GM12864 (cell line): ENCODE data around the gene RIMBP2.

Experiments
- DNase-seq: peaks from one replicate; pipeline ENCODE4 v3.0.0-alpha.2; 2011; ENCODE audit warnings: low read depth
- H3K4me3 ChIP-seq: 2 replicates; pipeline ENCODE4 v1.5.1; 2011; ENCODE audit warnings: mild to moderate bottlenecking, low read depth, low read length, control low read depth
- CTCF ChIP-seq: IDR thresholded peaks from 2 replicates; pipeline ENCODE4 v1.5.1; 2011; ENCODE audit warnings: low read depth, mild to moderate bottlenecking, moderate library complexity, low read length, control low read depth, inconsistent platforms; ENCODE audit errors: missing control alignments

Gene RIMBP2

GRCh38 chr12:130427381-130427887 is 288.7 kb downstream of the RIMBP2 start:
- no peak for TF ChIP-seq CTCF
- no peak overlapping the region for H3K4me3 ChIP-seq
- DNase-seq: no peak

GRCh38 chr12:130425698-130426245 is 290.3 kb downstream of the RIMBP2 start:
- no peak for TF ChIP-seq CTCF
- no peak overlapping the region for H3K4me3 ChIP-seq
- DNase-seq: no peak

GRCh38 chr12:130424858-130425697 is 291.0 kb downstream of the RIMBP2 start:
- TF ChIP-seq CTCF: no peak
- DNase-seq: no peak
- no peak overlapping the region for H3K4me3 ChIP-seq

GRCh38 chr12:130423991-130424857 is 291.9 kb downstream of the RIMBP2 start:
- no peak overlapping the region for H3K4me3 ChIP-seq
- DNase-seq: no peak
- TF ChIP-seq CTCF: no peak

GRCh38 chr12:130423136-130423535 is 293.0 kb downstream of the RIMBP2 start:
- no peak overlapping the region for H3K4me3 ChIP-seq
- TF ChIP-seq CTCF: no peak
- DNase-seq: no peak

GRCh38 chr12:130422676-130423075 is 293.4 kb downstream of the RIMBP2 start:
- no peak overlapping the region for H3K4me3 ChIP-seq
- no peak for TF ChIP-seq CTCF

More at GRCh38 chr12:130422676-130423075, 293.4 kb downstream of the RIMBP2 start:
- no peak for DNase-seq
